C4-2B (cell line): ENCODE results near the gene VWF.

ENCODE experiments used
- ZFX ChIP-seq: fragments of 450-650 bp; IDR thresholded peaks from 2 replicates; pipeline ENCODE4 v1.6.1; 2017
- TF ChIP-seq, protein P1 (sequence below): fragments of 450-650 bp; conservative IDR thresholded peaks from 2 replicates; pipeline ENCODE4 v1.5.1; 2017; ENCODE audit warnings: mild to moderate bottlenecking

DNA sequence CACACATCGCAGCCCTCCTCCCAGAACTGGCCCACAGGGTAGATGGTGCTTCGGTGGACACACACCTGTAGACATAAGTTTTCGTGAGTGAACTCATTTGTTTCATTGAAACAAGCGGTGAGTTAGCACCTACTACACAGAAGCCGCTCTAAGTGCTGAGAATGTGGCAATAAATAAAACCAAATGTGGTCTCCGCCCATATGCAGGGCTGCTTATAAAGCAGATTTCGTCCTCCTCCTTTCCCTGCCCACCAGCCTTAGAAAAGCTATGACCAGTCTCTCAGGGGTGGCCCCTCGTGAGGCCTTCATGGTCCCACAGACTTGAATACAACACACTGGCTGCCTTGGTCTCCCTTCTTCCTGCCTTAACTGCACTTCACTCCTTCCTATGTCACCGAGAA, 148.3 kb downstream of the VWF start:
- TF ChIP-seq, protein P1, sequence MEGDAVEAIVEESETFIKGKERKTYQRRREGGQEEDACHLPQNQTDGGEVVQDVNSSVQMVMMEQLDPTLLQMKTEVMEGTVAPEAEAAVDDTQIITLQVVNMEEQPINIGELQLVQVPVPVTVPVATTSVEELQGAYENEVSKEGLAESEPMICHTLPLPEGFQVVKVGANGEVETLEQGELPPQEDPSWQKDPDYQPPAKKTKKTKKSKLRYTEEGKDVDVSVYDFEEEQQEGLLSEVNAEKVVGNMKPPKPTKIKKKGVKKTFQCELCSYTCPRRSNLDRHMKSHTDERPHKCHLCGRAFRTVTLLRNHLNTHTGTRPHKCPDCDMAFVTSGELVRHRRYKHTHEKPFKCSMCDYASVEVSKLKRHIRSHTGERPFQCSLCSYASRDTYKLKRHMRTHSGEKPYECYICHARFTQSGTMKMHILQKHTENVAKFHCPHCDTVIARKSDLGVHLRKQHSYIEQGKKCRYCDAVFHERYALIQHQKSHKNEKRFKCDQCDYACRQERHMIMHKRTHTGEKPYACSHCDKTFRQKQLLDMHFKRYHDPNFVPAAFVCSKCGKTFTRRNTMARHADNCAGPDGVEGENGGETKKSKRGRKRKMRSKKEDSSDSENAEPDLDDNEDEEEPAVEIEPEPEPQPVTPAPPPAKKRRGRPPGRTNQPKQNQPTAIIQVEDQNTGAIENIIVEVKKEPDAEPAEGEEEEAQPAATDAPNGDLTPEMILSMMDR = no peak
- no peak for TF ChIP-seq ZFX
